RCC 7860 (cell line): ENCODE data around the gene DCTN5.

Experiments used
- DNase-seq: peaks from one replicate; pipeline ENCODE4 v3.0.0-alpha.2; 2015; ENCODE audit warnings: low spot score
- FAIRE-seq: peaks from 2 replicates; lab custom pipeline; 2012; peaks lifted over from hg19 to GRCh38; lab: Jason Lieb, UNC

DCTN5 gene

DNA sequence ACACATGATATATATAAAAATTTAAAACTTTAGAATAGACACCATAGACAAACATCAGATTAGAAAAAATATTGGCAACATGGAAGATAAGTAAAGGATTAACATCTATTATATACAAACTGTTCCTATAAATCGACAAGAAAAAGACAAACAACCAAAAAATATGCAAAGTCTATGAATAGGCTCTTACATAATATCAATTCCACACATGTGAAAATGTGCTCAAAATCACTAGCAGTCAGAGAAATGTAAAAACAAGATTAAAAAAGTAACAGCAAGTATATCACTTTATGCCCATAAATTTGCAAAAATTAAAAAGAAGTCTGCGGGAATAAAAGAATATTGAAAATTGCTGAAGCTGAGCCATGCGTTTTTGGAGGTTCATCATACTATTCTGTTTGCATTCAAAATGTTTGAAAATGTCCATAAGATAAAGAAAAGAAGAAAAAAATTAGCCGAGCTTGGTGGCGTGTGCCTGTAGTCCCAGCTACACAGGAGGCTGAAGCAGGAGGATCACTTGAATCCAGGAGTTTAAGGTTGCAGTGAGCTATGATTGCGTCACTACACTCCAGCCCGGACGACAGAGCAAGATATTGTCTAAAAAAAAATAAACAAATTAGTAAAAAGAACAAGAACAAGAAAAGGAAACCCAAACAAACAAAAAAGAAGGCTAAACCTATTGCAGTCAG lies 83.0 kb downstream of the DCTN5 start:
- no peak for FAIRE-seq
- no peak for DNase-seq

GRCh38 chr16:23724785-23725131 lies 83.5 kb downstream of the DCTN5 start:
- no peak for FAIRE-seq
- DNase-seq: no peak

DNA sequence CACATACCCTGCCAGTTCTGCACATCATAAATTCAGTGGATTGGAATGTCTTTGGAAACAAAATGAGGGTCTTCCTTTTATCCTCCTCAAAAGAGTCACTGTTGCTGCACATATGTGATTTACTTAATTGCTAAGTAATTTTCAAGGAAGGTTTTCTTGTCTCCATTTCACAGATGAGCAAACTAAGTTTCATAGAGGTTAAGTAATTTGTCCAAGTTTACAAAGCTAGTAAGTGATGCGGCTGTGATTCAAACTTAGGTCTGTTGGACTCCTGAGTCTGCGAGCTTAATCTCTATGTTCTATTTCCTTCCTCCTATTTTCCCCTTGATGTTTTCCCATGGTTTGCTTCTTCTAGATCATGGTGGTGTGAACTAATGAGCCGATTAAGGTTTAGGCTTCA lies 85.4 kb downstream of the DCTN5 start:
- DNase-seq (no peak), FAIRE-seq (no peak)
